Muscle layer of colon (tissue), 2 donors: ENCODE data around the gene CHN2.

Source experiments
- H3K27ac ChIP-seq: one replicate; pipeline ENCODE4 v1.7.0; 2013; ENCODE audit warnings: low read depth, mild to moderate bottlenecking, low read length, moderate library complexity
- H3K27me3 ChIP-seq, 2 donors: one replicate each; pipeline ENCODE4 v1.7.0; 2013; ENCODE audit warnings: low read length in 2 of 2, mild to moderate bottlenecking in 2 of 2; ENCODE audit not compliant: insufficient read depth in 2 of 2, control insufficient read depth in 1 of 2
- H3K36me3 ChIP-seq: one replicate; pipeline ENCODE4 v1.7.0; 2013; ENCODE audit warnings: mild to moderate bottlenecking, low read length; ENCODE audit not compliant: insufficient read depth
- H3K4me1 ChIP-seq: one replicate; pipeline ENCODE4 v1.7.0; 2013; ENCODE audit warnings: mild to moderate bottlenecking, low read length; ENCODE audit not compliant: insufficient read depth
- H3K4me3 ChIP-seq, 2 donors: one replicate each; pipeline ENCODE4 v1.7.0; 2013; ENCODE audit warnings: low read length in 2 of 2, low read depth in 1 of 2, mild to moderate bottlenecking in 1 of 2, moderate library complexity in 1 of 2
- H3K9ac ChIP-seq: one replicate; pipeline ENCODE4 v1.7.0; 2013; ENCODE audit warnings: low read length
- H3K9me3 ChIP-seq: one replicate; pipeline ENCODE4 v1.7.0; 2013; ENCODE audit warnings: mild to moderate bottlenecking, low read length
- donor health status: abdominal sarcoma.
- donor health status: Adenocarcinoma of cecum.

CHN2 gene

DNA sequence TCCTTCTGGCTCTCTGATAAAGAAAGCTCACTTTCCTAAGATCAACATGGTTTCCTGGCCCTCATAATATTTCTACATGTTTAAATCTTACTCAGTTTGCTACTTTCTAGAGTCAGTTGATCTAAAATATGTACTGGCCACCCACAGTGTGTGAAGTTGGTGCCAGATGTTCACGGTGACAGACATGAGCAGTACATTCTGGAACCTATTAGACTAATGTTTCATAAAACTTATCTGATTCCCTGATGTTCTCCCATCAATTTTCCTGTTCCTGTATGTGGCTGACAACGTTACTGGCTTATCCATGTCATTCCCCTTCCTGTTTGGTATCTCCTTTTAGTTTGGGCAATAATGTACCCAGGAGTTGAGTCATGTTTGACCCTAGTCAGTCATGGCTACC, 34.5 kb upstream of the CHN2 start:
- H3K9me3 ChIP-seq = no peaks in the 10 kb centered on the region
- H3K27me3 ChIP-seq = no peaks in the 10 kb centered on the region
- no peak overlapping the region for H3K4me3 ChIP-seq
- H3K4me1 ChIP-seq = no peaks in the 10 kb centered on the region
- H3K9ac ChIP-seq = no peak overlapping the region
- H3K27ac ChIP-seq = no peak overlapping the region
- H3K36me3 ChIP-seq = no peaks in the 10 kb centered on the region

DNA sequence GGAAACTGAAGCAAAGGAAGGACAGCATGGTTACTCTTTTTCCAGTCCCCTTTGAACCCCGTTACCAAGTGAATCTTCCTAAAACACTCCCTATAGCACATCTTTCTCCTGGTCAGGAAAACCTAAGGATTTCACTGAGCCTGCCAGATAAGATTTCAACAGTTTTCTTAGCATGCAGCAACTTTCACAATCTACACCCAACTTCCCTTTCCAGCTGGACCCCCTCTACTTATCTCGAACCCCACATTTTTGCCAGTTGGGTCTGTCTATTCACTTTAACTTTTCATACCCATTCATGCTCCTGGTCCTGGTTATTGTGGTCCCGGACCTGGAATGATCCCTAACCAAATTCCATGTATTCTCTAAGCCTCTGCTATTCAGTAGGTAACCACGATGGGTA, 33.3 kb upstream of the CHN2 start:
- no peak overlapping the region for H3K27ac ChIP-seq
- H3K4me3 ChIP-seq = no peak overlapping the region
- no peaks in the 10 kb centered on the region for H3K27me3 ChIP-seq
- no peaks in the 10 kb centered on the region for H3K4me1 ChIP-seq
- H3K9ac ChIP-seq = no peak overlapping the region
- H3K36me3 ChIP-seq = no peaks in the 10 kb centered on the region
- no peaks in the 10 kb centered on the region for H3K9me3 ChIP-seq

DNA sequence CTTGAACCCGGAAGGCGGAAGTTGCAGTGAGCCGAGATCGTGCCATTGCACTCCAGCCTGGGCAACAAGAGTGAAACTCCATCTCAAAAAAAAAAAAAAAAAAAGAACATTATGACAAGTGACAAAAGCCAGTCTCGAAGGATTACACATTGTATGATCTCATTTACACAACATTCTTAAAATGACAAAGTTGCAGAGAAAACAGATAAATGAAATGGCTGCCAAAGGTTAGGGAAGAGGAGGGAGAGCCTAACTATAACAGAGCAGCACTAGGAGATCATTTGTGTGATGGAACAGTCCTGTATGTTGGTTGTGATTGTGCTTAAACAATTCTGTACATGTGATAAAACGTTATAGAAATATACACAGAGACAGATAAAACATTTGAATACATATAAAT, 32.0 kb upstream of the CHN2 start:
- Histone ChIP-seq H3K27ac (no peak overlapping the region), H3K36me3 (no peaks in the 10 kb centered on the region), H3K9ac (no peak overlapping the region), H3K9me3 (no peaks in the 10 kb centered on the region), H3K4me1 (no peaks in the 10 kb centered on the region), H3K27me3 (no peaks in the 10 kb centered on the region), H3K4me3 (no peak overlapping the region)

DNA sequence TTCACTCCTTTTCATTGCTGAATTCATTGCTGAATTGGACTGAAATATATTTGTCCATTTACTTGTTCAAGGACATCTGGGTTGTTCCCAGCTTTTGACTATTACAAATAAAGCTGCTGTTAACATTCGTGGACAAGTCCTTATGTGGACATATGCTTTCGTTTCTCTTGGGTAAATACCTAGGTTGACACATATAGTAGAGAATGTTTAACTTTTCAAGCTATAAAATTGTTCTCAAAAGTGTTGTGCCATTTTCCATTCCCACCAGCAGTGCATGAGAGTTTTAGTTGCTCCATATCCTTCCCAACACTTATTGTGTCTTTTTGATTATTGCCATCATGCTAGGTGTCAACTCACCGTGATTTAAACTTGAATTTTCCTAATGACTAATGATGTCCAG, 30.7 kb upstream of the CHN2 start:
- H3K27ac ChIP-seq = no peak overlapping the region
- no peaks in the 10 kb centered on the region for H3K36me3 ChIP-seq
- no peak overlapping the region for H3K4me3 ChIP-seq
- H3K27me3 ChIP-seq = no peaks in the 10 kb centered on the region
- H3K9ac ChIP-seq = no peak overlapping the region
- H3K9me3 ChIP-seq = no peaks in the 10 kb centered on the region
- H3K4me1 ChIP-seq = no peaks in the 10 kb centered on the region

DNA sequence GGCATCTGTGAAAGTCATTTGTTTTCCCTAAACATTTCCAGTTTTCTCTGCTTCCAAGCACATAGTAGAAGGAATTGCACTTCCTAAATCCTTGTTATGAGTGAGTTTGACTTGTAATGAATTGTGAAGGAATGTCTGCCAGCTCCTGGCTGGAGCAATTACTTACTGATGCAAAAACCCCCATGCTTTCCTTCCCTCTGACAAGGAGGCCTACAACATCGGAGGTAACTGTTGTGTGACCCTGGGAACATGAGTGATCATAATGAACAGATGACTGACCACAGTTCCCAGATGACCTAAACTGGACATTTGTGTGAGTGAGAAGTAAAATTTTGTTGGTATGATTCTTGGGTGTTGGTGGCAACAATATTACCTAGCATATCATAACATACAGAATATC, 26.9 kb upstream of the CHN2 start:
- H3K4me1 ChIP-seq = no peaks in the 10 kb centered on the region
- no peak overlapping the region for H3K9ac ChIP-seq
- H3K9me3 ChIP-seq = no peaks in the 10 kb centered on the region
- no peaks in the 10 kb centered on the region for H3K27me3 ChIP-seq
- H3K27ac ChIP-seq = no peak overlapping the region
- H3K36me3 ChIP-seq = no peaks in the 10 kb centered on the region
- no peak overlapping the region for H3K4me3 ChIP-seq

DNA sequence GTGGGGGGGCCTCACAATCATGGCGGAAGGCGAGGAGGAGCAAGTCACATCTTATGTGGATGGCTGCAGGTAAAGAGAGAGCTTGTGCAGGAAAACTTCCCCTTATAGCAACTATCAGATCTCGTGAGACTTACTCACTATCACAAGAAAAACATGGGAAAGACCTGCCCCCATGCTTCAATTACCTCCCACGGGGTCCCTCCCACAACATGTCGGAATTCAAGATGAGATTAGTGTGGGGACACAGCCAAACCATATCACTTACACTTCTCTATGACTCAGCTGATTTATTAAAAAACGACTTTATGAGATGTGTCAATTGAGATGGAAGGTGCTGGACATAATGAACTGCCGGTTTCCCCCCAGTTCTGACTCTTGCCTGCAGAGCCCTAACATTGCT, 23.8 kb upstream of the CHN2 start:
- Histone ChIP-seq H3K9me3 (no peaks in the 10 kb centered on the region), H3K9ac (no peak overlapping the region), H3K4me3 (no peak overlapping the region), H3K4me1 (no peaks in the 10 kb centered on the region), H3K36me3 (no peaks in the 10 kb centered on the region), H3K27ac (no peak overlapping the region), H3K27me3 (no peaks in the 10 kb centered on the region)

DNA sequence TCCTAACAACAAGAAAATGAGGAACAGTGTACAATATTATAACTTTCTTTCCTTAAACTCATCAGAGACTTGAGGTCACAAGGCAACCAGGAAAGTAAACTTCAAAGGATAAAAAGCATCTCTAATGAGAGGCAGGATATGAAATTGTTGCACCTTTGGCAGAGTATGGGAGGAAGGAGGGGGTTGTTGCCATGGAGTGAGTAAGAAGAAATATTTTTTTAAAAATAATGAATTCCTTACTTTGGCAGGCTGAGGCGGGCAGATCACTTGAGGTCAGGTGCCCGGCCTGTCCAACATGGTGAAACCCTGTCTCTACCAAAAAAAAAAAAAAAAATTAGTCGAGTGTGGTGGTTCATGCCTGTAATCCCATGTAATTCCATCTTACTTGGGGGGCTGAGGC, 21.1 kb upstream of the CHN2 start:
- Histone ChIP-seq H3K27ac (no peak overlapping the region), H3K27me3 (no peaks in the 10 kb centered on the region), H3K4me1 (no peaks in the 10 kb centered on the region), H3K4me3 (no peak overlapping the region), H3K36me3 (no peaks in the 10 kb centered on the region), H3K9ac (no peak overlapping the region), H3K9me3 (no peaks in the 10 kb centered on the region)

DNA sequence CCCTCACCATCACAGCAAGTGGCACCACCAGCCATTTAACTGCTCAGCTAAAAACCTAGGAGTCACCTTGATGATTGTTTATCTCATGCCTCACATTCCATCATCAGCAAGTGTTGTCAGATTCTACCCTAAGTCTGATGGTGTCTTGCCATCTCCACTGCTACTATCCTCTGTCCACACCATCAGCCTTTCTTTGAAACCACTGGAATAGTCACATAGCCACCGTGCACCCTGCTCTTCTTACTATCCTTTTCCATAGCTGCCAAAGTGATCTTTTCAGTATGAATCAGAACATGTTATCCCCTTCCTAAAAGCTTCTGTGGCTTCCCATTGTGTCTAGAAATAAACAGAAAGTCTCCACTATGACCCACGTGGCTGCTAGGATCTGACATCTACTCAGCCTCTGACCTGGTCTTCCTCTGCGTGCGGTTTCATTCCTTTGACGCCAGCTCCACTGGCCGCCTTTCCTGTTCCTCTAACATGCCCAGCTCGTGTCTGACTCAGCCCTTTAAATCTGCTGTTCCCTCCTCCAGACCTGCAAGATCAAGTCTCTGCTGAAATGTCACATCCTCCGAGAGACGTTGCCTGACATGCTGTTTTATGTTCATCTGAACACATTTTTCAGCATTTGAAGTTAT, 16.5 kb upstream of the CHN2 start:
- Histone ChIP-seq H3K9me3 (no peaks in the 10 kb centered on the region), H3K27ac (no peak overlapping the region), H3K27me3 (no peaks in the 10 kb centered on the region), H3K36me3 (no peaks in the 10 kb centered on the region), H3K4me1 (no peaks in the 10 kb centered on the region), H3K9ac (no peak overlapping the region), H3K4me3 (no peak overlapping the region)

DNA sequence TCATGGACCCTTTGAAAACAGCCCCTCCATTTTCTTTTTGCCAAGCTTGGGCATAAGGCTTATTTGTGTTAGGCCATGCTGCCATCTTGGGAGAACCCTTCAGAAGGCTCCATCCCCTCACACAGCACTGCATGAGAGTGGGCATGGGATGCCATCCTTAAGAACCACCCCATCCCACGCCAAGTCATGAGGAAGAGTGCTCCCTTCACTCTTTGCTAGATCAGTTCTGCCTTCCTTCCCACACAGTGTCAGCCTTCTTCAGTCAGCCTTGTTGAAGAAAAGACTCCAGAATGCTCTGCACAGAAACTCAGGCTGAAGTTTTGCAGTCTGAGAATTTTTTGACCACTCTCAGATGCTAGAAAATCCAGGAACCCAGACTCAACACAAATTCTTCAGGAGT, 15.5 kb upstream of the CHN2 start:
- no peak overlapping the region for H3K4me3 ChIP-seq
- H3K9ac ChIP-seq = no peak overlapping the region
- H3K27ac ChIP-seq = no peak overlapping the region
- no peaks in the 10 kb centered on the region for H3K27me3 ChIP-seq
- no peaks in the 10 kb centered on the region for H3K9me3 ChIP-seq
- H3K36me3 ChIP-seq = no peaks in the 10 kb centered on the region
- H3K4me1 ChIP-seq = no peaks in the 10 kb centered on the region

DNA sequence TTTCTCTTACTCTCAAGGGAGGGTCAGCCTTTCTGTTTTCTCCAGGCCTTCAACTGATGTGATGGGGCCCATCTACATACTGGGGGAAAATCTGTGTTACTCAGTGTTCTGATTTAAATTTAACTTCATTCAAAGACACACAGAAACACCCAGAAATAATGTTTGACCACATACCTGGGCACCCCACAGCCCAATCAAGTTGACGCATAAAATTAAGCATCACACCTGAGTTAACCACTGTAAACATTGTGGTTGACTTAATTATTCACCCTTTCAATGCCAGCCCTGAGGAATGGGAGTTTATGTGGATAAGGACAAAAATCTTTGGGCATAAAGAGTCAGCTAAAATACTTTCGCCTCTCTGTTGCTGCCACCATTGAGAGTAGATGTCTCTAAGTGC, 10.0 kb upstream of the CHN2 start:
- no peak overlapping the region for H3K9ac ChIP-seq
- H3K4me3 ChIP-seq = no peak overlapping the region
- H3K27me3 ChIP-seq = no peaks in the 10 kb centered on the region
- no peaks in the 10 kb centered on the region for H3K4me1 ChIP-seq
- no peaks in the 10 kb centered on the region for H3K36me3 ChIP-seq
- H3K9me3 ChIP-seq = no peaks in the 10 kb centered on the region
- H3K27ac ChIP-seq = no peak overlapping the region

DNA sequence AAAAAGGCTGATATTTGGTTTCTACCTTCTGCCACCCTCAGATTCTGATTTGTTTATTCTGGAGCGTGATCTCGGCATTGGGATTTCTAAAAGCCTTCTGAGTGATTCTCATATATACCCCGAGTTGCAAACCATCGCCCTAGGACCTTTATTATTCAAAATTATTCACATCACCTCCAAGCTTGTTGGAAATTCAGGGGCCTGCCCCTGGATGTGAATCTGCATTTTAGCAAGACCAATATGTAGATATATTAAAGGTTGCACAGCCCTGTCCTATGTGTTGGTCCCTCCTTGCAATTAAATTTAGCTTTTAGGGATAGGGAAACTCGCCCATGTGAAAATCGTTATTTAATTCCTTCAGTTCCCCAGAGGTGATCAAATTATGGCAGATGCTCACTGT, 9.0 kb upstream of the CHN2 start:
- Histone ChIP-seq H3K4me3 (no peak overlapping the region), H3K36me3 (no peaks in the 10 kb centered on the region), H3K9ac (no peak overlapping the region), H3K27me3 (no peaks in the 10 kb centered on the region), H3K4me1 (no peaks in the 10 kb centered on the region), H3K27ac (no peak overlapping the region), H3K9me3 (no peaks in the 10 kb centered on the region)

DNA sequence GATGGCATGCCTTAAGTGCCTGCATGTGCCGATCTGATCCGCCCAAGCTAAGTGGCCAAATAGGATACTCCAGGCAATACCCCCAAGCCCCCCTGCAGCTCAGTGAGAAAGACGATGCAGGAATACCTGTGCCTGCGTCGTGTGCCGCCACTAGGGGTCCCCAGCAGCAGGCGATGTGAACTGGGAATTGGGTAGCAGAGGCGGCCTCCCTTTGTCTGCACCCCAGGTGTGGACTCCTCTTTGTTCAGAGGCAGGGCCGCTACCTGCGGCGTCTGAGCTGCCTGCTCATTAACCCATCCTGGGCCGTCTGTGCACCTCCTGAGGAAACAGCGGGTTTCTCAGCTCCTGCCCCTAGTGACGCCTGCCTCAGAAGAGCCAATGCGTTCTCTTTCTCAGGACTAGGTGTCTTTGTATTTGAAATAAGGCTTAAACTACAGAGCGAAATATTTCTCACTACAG, 4.8 kb upstream of the CHN2 start:
- Histone ChIP-seq H3K4me3 (no peak overlapping the region), H3K9ac (no peak overlapping the region), H3K27ac (no peak overlapping the region), H3K4me1 (no peaks in the 10 kb centered on the region), H3K9me3 (no peaks in the 10 kb centered on the region), H3K27me3 (peaks cover 0 to 15% of the 10 kb centered on the region in 2 donors), H3K36me3 (no peaks in the 10 kb centered on the region)
